Measurements from ENCODE around the gene NEDD9.

- no peak for TF ChIP-seq ZNF431 (CRISPR knock-in tag; IDR thresholded peaks at IDR 0.05; ENCODE audit: borderline replicate concordance, low read depth)
- no peak for TF ChIP-seq ZNF121 (CRISPR knock-in tag; IDR thresholded peaks at IDR 0.05)
- TF ChIP-seq HNRNPL (IDR thresholded peaks at IDR 0.05; ENCODE audit: low read depth, low read length), result no peak
- TF ChIP-seq NCOA1 (CRISPR knock-in tag; IDR thresholded peaks at IDR 0.05), result no peak
- TF ChIP-seq ZNF512 (CRISPR knock-in tag; IDR thresholded peaks at IDR 0.05), result no peak
Observed at GRCh38 chr6:11214901-11215300, 17.6 kb downstream of the NEDD9 start.

All from HepG2 (cell line).